Activated T-cell treated with anti-CD3 and anti-CD28 coated beads, Interleukin-2, amount 50 U/mL, for 24 hours (primary cell): ENCODE measurements around the gene RAE1.

Experiments
- DNase-seq: peaks from one replicate; pipeline ENCODE4 v3.0.0-alpha.2; 2020
- H3K27ac Mint-ChIP-seq: 2 replicates; pipeline ENCODE4 v1.8.0; 2020; ENCODE audit warnings: mild to moderate bottlenecking, mixed read lengths
- H3K27me3 Mint-ChIP-seq: 2 replicates; pipeline ENCODE4 v1.8.0; 2020; ENCODE audit warnings: mixed read lengths
- H3K36me3 Mint-ChIP-seq: 2 replicates; pipeline ENCODE4 v1.8.0; 2020; ENCODE audit warnings: low read depth, mixed read lengths
- H3K4me1 Mint-ChIP-seq: 2 replicates; pipeline ENCODE4 v1.8.0; 2020; ENCODE audit warnings: low read depth, mixed read lengths
- H3K4me3 Mint-ChIP-seq: 2 replicates; pipeline ENCODE4 v1.8.0; 2020; ENCODE audit warnings: mild to moderate bottlenecking, moderate library complexity, mixed read lengths
- H3K9me3 Mint-ChIP-seq: 2 replicates; pipeline ENCODE4 v1.8.0; 2020; ENCODE audit warnings: mixed read lengths

Gene RAE1

GRCh38 chr20:57426271-57426689, 75.2 kb downstream of the RAE1 start:
- Mint-ChIP-seq H3K4me1 (peaks cover 33% of the 10 kb centered on the region), H3K27me3 (no peaks in the 10 kb centered on the region), H3K9me3 (no peaks in the 10 kb centered on the region), H3K4me3 (no peak overlapping the region), H3K36me3 (no peaks in the 10 kb centered on the region), H3K27ac (no peak overlapping the region)
- DNase-seq, result no peak

DNA sequence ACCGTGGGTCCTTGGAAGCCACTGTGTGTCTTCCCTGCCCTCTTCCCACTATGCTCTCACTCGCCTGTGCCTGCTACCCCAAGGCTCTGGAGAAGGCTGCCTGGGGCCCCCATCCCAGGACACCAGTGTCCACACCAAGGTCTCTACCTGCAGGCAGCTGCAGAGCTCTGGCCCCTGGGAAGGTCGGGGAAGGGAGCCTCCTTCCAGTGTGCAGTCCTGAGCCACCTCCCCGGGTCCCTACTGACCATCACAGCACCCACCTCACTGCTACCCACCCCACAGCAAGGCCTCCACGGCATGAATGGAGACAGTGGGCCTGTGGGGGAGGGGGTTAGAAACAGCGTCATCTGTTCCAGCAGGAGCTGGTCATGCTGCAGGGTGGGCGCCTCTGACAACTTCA, 75.8 kb downstream of the RAE1 start:
- DNase-seq, result no peak
- H3K27me3 Mint-ChIP-seq, result no peaks in the 10 kb centered on the region
- H3K4me1 Mint-ChIP-seq, result peaks cover 37% of the 10 kb centered on the region
- H3K36me3 Mint-ChIP-seq, result no peaks in the 10 kb centered on the region
- H3K9me3 Mint-ChIP-seq, result no peaks in the 10 kb centered on the region
- H3K27ac Mint-ChIP-seq, result no peak overlapping the region
- no peak overlapping the region for H3K4me3 Mint-ChIP-seq

- Mint-ChIP-seq H3K4me1 (peaks cover 53% of the 10 kb centered on the region), H3K36me3 (peaks cover 3% of the 10 kb centered on the region), H3K27me3 (no peaks in the 10 kb centered on the region), H3K4me3 (no peak overlapping the region), H3K9me3 (no peaks in the 10 kb centered on the region), H3K27ac (no peak overlapping the region)
- DNase-seq, result no peak
Measured at GRCh38 chr20:57428324-57429158, 77.5 kb downstream of the RAE1 start.
